WERI-Rb-1 (cell line): ENCODE data around the gene GOLGA6D.
A peak's percentile ranks its signal among the peaks of the same experiment; 100 is the strongest.
"Not testable (repeated sequence)": the region's sequence is repeated elsewhere in the genome, so short reads cannot be mapped to it uniquely, and the experiment has no call there.

ENCODE experiments used
- DNase-seq: peaks from one replicate; pipeline ENCODE4 v3.0.0-alpha.2; 2020
- H3K27ac ChIP-seq: fragments of 250-450 bp; sonication (Bioruptor Pico); 2 replicates; pipeline ENCODE4 v1.5.1; 2020; ENCODE audit warnings: mild to moderate bottlenecking, moderate library complexity
- H3K27me3 ChIP-seq: fragments of 250-450 bp; sonication (Bioruptor Pico); 2 replicates; pipeline ENCODE4 v1.5.1; 2021; ENCODE audit warnings: mild to moderate bottlenecking, low read depth, moderate library complexity; ENCODE audit not compliant: insufficient read depth, severe bottlenecking
- H3K36me3 ChIP-seq: fragments of 250-450 bp; sonication (Bioruptor Pico); 2 replicates; pipeline ENCODE4 v1.5.1; 2020; ENCODE audit warnings: mild to moderate bottlenecking, moderate library complexity
- H3K4me3 ChIP-seq: 2 replicates; pipeline ENCODE4 v1.5.1; 2011; ENCODE audit warnings: low read depth, mild to moderate bottlenecking, control low read depth, low read length
- H3K9me3 ChIP-seq: fragments of 250-450 bp; sonication (Bioruptor Pico); 2 replicates; pipeline ENCODE4 v1.5.1; 2021; ENCODE audit warnings: mild to moderate bottlenecking, moderate library complexity; ENCODE audit not compliant: severe bottlenecking
- CTCF ChIP-seq: IDR thresholded peaks from 2 replicates; pipeline ENCODE4 v1.5.1; 2011; ENCODE audit warnings: low read depth, mild to moderate bottlenecking, control low read depth, inconsistent platforms, low read length

GOLGA6D gene

DNA sequence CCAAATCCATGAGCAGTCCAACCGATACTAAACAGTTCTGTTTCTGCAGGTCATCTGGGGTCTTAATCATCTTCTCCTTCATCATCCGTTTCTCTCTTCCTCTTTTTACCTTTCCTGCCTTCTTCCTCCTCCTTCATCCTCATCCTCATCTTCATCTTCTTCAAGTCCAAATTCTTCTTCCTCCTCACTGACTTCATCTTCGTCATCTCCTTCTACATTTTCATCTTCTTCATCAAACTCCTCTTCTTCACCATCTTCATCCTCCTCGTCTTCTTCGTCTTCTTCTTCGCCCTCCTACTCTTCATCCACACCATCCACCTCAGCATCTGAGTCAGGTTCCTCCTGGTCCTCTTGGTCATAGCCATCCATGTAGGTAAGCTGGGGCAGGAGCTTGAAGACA, 39.1 kb downstream of the GOLGA6D start:
- no peak for TF ChIP-seq CTCF
- Histone ChIP-seq H3K36me3 (no peaks in the 10 kb centered on the region), H3K27ac (no peak overlapping the region), H3K27me3 (no peaks in the 10 kb centered on the region), H3K4me3 (no peak overlapping the region), H3K9me3 (no peaks in the 10 kb centered on the region)
- DNase-seq: no peak

DNA sequence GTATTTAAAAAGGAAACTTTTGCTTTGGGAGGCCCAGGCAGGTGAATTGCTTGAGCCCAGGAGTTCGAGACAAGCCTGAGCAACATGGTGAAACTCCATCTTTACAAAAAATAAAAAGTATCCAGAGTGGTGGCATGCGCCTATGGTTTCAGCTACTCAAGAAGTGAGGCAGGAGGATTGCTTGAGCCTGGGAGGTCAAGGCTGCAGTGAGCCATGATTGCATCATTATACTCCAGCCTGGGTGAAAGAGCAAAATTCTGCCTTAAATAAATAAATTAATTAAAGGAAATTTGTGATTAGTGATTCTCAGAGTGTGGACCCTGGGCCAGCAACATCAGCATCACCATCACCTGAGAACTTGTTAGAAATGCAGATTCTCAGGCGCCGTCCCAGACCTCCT, 43.3 kb downstream of the GOLGA6D start:
- H3K27ac ChIP-seq: no peak overlapping the region
- no peak for DNase-seq
- H3K27me3 ChIP-seq: no peaks in the 10 kb centered on the region
- TF ChIP-seq CTCF: no peak
- H3K4me3 ChIP-seq: no peak overlapping the region
- no peaks in the 10 kb centered on the region for H3K36me3 ChIP-seq
- no peaks in the 10 kb centered on the region for H3K9me3 ChIP-seq

DNA sequence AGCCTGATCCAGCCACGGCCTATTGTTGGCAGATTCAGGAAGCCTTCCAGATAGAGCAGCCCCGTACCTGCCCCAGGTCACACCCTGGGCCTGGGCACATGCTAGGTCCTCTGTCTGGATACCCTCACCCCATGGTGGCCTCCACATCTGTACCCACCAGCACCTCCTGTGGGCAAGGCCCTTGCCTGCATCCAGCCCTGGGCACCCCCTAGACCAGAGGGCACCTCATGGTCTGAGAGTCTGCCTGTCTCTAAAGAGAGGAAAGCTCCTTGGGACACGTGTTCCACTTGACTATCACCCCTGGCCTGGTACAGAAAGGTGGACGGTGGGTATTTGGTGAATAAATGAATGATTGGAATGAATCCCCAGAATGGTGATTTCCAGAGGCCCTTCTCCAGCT, 44.4 kb downstream of the GOLGA6D start:
- Histone ChIP-seq H3K27me3 (no peaks in the 10 kb centered on the region), H3K9me3 (no peaks in the 10 kb centered on the region), H3K4me3 (no peak overlapping the region), H3K36me3 (no peaks in the 10 kb centered on the region), H3K27ac (no peak overlapping the region)
- no peak for DNase-seq
- TF ChIP-seq CTCF: 0 out of 2 replicates have a peak, but pooled peaks have one; percentile 11

DNA sequence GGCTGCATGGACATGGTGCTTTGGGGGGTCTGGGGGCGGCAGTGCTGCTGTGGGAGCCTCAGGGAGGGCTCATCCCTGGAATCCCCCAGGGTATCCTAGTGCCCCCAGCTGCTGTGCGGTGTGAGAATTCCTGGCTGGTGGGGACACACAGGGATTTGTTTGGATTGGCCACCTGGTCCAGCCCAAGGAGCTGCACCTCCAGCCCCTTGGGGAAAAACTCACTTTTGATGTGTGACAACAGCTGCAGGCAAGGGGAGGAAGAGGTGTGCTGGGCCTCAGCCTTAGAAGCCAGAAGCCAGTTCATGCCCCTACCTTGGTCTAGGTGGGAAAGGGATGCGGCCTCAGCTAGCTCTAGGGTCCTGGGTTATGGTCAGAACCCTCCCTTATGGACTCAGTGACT, 44.9 kb downstream of the GOLGA6D start:
- no peaks in the 10 kb centered on the region for H3K27me3 ChIP-seq
- no peaks in the 10 kb centered on the region for H3K36me3 ChIP-seq
- no peak overlapping the region for H3K27ac ChIP-seq
- no peak for TF ChIP-seq CTCF
- H3K9me3 ChIP-seq: no peaks in the 10 kb centered on the region
- DNase-seq: no peak
- no peak overlapping the region for H3K4me3 ChIP-seq

- TF ChIP-seq CTCF: 0 out of 2 replicates have a peak, but pooled peaks have one; percentile 11
- no peak overlapping the region for H3K27ac ChIP-seq
- H3K27me3 ChIP-seq: no peaks in the 10 kb centered on the region
- no peaks in the 10 kb centered on the region for H3K36me3 ChIP-seq
- DNase-seq: no peak
- no peak overlapping the region for H3K4me3 ChIP-seq
- H3K9me3 ChIP-seq: no peaks in the 10 kb centered on the region
Observed at GRCh38 chr15:75328493-75329314, 46.1 kb downstream of the GOLGA6D start.

DNA sequence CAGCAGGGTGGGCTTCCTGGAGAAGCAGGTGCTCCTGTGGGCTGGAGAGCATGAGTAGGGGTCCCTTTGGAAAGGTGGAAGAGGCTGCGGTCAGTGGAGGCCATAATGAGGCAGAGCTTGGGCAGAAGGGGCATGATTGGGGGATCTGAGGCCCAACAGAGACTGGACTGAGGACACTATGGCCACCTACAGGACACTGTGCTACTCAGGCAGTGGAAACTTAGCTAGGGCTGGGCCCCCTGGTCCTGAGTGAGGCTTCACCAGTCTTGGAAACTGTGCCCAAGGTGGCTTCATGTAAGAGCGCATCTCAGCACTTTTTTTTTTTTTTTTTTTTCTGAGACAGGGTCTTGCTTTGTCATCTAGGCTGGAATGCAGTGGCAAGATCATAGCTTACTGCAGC, 46.9 kb downstream of the GOLGA6D start:
- Histone ChIP-seq H3K36me3 (no peaks in the 10 kb centered on the region), H3K4me3 (no peak overlapping the region), H3K27ac (no peak overlapping the region), H3K27me3 (no peaks in the 10 kb centered on the region), H3K9me3 (no peaks in the 10 kb centered on the region)
- peak; percentile 24; the same call in 1 of the 2 replicates for TF ChIP-seq CTCF
- no peak for DNase-seq

DNA sequence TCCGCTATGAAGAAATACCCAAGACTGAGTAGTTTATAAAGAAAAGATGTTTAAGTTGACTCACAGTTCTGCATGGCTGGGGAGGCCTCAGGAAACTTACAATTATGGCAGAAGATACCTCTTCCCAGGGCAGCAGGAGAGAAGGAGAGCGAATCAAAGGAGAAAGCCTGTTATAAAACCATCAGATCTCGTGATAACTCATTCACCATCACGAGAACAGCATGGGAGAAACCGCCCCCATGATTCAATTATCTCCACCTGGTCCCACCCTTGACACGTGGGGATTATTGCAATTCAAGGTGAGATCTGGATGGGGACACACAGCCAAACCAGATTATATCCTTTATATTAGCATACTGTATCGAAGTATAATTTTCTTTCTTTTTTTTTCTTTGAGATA, 49.5 kb downstream of the GOLGA6D start:
- not testable (repeated sequence) for H3K9me3 ChIP-seq, H3K4me3 ChIP-seq, DNase-seq

GRCh38 chr15:75333654-75334419, 51.2 kb downstream of the GOLGA6D start:
- not testable (repeated sequence) for H3K27me3 ChIP-seq, H3K4me3 ChIP-seq, H3K36me3 ChIP-seq, H3K9me3 ChIP-seq, DNase-seq, H3K27ac ChIP-seq

More for the DNA sequence above, 49.5 kb downstream of the GOLGA6D start:
- not testable (repeated sequence) for H3K27me3 ChIP-seq, H3K27ac ChIP-seq, H3K36me3 ChIP-seq
